Esophagus squamous epithelium (tissue), 5 donors: ENCODE measurements around the gene CTXND1. TPM values are rescaled to one million over a fixed set of nuclear protein-coding genes. Genes with fewer than 3 reads are reported as not detected.

Experiments
- DNase-seq: peaks from one replicate; lab custom pipeline; 2025; lab: John Stamatoyannopoulos, UW
- H3K27ac ChIP-seq, 4 donors: fragments of 200-600 bp; sonication (generic); one replicate each; pipeline ENCODE4 v1.5.1; 2016 to 2019; ENCODE audit warnings: mild to moderate bottlenecking in 1 of 4
- H3K27me3 ChIP-seq, 4 donors: fragments of 200-600 bp; sonication (generic); 1 replicate in 3 of 4; 2 replicates in 1 of 4; pipeline versions ENCODE4 v1.5.1 to v1.6.0; 2017 to 2021; ENCODE audit warnings: antibody characterized with exemption in 1 of 4
- H3K36me3 ChIP-seq, 3 donors: fragments of 200-600 bp; sonication (generic); one replicate each; pipeline ENCODE4 v1.5.1; 2016 to 2019
- H3K4me1 ChIP-seq, 3 donors: fragments of 200-600 bp; sonication (generic); one replicate each; pipeline ENCODE4 v1.5.1; 2017 to 2019
- H3K4me3 ChIP-seq, 4 donors: fragments of 200-600 bp; sonication (generic); 1 replicate in 3 of 4; 2 replicates in 1 of 4; pipeline ENCODE4 v1.5.1; 2016 to 2019; ENCODE audit warnings: mild to moderate bottlenecking in 2 of 4, moderate library complexity in 1 of 4
- H3K9me3 ChIP-seq, 3 donors: fragments of 200-600 bp; sonication (generic); one replicate each; pipeline ENCODE4 v1.5.1; 2016 to 2019
- POLR2A ChIP-seq, 4 donors: fragments of 450-650 bp; IDR thresholded peaks; one replicate each; pipeline ENCODE4 v1.6.1; 2017; ENCODE audit warnings: antibody characterized with exemption in 4 of 4, mild to moderate bottlenecking in 4 of 4, moderate library complexity in 3 of 4
- WGBS, 2 donors: methylation state at CpG; one replicate each; pipeline ENCODE4 v1.1.5; 2018; 5-methylcytosine and 5-hydroxymethylcytosine counted together
- intact Hi-C: fragments of 100-400 bp; cut with DNase I; formaldehyde crosslinking; loops from one replicate; pipeline ENCODE4 v1.15.0; 2022
- total RNA-seq, 4 donors: library from RNA; depleted of rRNA; stranded (reverse); fragments of >200 nt; gene quantifications; one replicate each; pipeline ENCODE4 v1.1.0, GENCODE V29; 2016
- TF ChIP-seq, protein P1 (sequence below), 6 experiments: fragments of 450-650 bp in 4 of 6; fragments of 200-600 bp in 2 of 6; sonication (generic) in 2 of 6; IDR thresholded peaks; one replicate each; pipeline ENCODE4 v1.5.1; 2016 to 2019; ENCODE audit warnings: antibody characterized with exemption in 6 of 6, mild to moderate bottlenecking in 4 of 6, moderate library complexity in 4 of 6
- donor health status: DM: yes; HTN: yes; CAD: no.

Gene CTXND1
- total RNA-seq, 4 donors from 2014 or later = not detected

DNA sequence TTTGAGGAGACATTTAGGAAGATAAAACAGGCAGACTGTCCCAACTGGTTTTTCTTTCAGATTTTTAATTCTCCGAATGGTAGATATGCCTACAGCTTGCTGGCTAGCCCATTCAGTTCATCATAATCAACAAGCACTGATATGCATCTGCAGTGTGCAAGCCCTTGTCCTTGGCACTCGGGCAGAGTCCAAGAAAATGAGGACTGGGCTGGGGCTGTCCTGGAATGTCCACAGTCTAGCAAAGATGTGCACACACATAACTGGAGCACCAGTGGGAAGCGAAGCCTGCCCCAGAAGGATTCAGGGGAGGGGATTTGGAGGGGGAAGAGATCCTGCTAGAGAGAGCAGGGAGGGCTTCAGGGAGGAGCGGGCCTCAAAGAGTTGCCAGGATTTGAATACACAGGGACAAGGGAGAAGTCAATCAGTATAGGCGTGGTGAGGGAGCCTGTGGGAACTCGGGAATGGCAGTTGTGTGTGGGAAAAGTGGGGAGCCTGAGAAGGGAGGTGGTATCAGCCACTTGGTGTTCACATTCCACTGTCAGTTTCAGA, 90.5 kb downstream of the CTXND1 start:
- WGBS, 2 donors = 89 to 93% methylated on average over 5 to 6 of the region's 6 CpGs
- Histone ChIP-seq H3K36me3 (peaks cover 0 to 75% (median 0%) of the 10 kb centered on the region in 3 donors), H3K27ac (peak overlapping the region in 1 of 4 donors; percentile 19), H3K9me3 (no peaks in the 10 kb centered on the region), H3K4me3 (no peak overlapping the region), H3K27me3 (no peaks in the 10 kb centered on the region), H3K4me1 (peaks cover 9 to 24% (median 15%) of the 10 kb centered on the region in 3 donors)
- no peak for DNase-seq
- TF ChIP-seq POLR2A (IDR thresholded peaks at IDR 0.05) = no peak
- TF ChIP-seq, protein P1, sequence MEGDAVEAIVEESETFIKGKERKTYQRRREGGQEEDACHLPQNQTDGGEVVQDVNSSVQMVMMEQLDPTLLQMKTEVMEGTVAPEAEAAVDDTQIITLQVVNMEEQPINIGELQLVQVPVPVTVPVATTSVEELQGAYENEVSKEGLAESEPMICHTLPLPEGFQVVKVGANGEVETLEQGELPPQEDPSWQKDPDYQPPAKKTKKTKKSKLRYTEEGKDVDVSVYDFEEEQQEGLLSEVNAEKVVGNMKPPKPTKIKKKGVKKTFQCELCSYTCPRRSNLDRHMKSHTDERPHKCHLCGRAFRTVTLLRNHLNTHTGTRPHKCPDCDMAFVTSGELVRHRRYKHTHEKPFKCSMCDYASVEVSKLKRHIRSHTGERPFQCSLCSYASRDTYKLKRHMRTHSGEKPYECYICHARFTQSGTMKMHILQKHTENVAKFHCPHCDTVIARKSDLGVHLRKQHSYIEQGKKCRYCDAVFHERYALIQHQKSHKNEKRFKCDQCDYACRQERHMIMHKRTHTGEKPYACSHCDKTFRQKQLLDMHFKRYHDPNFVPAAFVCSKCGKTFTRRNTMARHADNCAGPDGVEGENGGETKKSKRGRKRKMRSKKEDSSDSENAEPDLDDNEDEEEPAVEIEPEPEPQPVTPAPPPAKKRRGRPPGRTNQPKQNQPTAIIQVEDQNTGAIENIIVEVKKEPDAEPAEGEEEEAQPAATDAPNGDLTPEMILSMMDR (IDR thresholded peaks at IDR 0.05) = no peak
- intact Hi-C loops = loop anchor here (10.0 kb wide), 1 partner anchor 97 kb away; no protein-coding TSS in a partner anchor

DNA sequence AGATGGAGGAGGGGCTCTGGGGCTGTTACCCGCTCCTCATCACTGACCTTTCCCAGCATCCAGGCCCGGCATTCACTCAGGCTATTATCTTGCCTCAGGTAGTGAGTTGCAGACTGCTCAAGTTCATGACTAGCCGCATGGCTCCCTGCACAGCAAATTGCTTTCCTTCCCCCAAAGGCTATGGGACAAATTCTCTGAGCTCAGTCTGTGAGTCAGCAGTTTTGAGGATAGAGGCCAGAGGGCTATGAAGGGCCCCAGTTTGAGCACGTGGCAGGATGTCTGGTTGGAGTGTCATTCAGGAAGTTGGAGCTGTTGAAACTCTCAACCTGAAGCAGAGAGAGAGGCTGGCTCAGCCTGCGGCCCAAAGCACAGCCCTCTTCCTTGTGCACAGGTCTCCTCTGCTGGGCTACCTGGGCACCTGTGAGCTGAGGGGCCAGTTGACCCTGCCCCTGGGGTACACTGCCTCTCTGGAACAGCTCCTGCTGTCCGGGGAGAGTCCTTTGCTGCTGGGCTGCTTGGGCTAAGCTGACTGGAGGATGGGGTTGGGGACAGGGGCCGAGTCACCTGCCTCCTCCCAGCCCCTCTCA, 91.3 kb downstream of the CTXND1 start:
- no peaks in the 10 kb centered on the region for H3K9me3 ChIP-seq
- H3K4me3 ChIP-seq = no peak overlapping the region
- no peak for DNase-seq
- H3K4me1 ChIP-seq = peaks cover 9 to 24% (median 15%) of the 10 kb centered on the region in 3 donors
- intact Hi-C loops = loop anchor here (10.0 kb wide), 1 partner anchor 96 kb away; no protein-coding TSS in a partner anchor
- peak overlapping the region in 3 of 4 donors; percentile 40 to 64 (median 64) for H3K27ac ChIP-seq
- no peaks in the 10 kb centered on the region for H3K27me3 ChIP-seq
- TF ChIP-seq, protein P1 (IDR thresholded peaks at IDR 0.05) = no peak
- TF ChIP-seq POLR2A (IDR thresholded peaks at IDR 0.05) = no peak
- H3K36me3 ChIP-seq = peaks cover 0 to 75% (median 0%) of the 10 kb centered on the region in 3 donors
- 56 to 66% methylated on average over 3 to 4 of the region's 7 CpGs for WGBS, 2 donors

DNA sequence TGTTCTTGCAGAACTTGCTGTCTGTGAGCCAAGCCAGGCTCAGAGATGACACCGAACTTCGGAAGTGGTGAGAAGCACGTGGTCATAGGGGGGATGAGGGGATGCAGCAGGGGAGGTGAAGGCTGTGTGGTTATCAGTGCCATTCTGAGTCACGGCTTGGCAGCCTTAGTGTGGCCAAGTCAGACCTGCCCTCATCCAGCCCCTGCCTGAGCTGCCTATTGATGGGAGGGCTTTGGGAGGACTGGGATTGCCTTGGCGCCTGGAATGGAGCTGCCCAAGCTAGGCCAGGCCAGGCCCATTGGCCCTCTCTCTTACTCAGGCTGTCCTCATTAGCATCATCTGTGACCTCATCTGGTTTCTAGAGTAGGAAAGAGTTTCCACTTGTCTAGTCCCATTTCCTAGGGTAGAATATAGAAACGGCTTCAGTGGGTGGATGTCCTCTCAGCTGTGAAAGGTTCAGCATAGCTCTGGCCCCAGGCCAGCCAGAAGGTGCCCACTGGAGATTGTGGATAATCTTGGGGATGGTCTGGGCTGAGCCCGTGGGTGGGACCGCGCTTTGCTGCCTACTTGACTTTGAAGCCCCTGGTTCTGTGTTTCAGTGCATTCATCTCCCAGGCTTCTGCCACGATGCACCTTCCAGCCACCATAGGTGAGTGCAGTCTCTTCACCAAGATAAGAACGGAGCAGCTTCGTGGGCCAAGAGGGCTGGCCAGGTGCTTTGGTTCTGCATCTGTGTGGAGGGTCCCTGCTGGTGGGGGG, 92.0 kb downstream of the CTXND1 start:
- H3K36me3 ChIP-seq = peaks cover 0 to 75% (median 0%) of the 10 kb centered on the region in 3 donors
- WGBS, 2 donors = 93 to 100% methylated on average over 2 to 6 of the region's 12 CpGs
- H3K9me3 ChIP-seq = no peaks in the 10 kb centered on the region
- H3K27me3 ChIP-seq = no peaks in the 10 kb centered on the region
- TF ChIP-seq, protein P1 (IDR thresholded peaks at IDR 0.05) = no peak
- no peak for TF ChIP-seq POLR2A (IDR thresholded peaks at IDR 0.05)
- H3K27ac ChIP-seq = peak overlapping the region in 2 of 4 donors; percentile 64
- DNase-seq = no peak
- intact Hi-C loops = loop anchor here (10.0 kb wide), 1 partner anchor 95 kb away; no protein-coding TSS in a partner anchor
- H3K4me3 ChIP-seq = no peak overlapping the region
- H3K4me1 ChIP-seq = peaks cover 9 to 25% (median 15%) of the 10 kb centered on the region in 3 donors

DNA sequence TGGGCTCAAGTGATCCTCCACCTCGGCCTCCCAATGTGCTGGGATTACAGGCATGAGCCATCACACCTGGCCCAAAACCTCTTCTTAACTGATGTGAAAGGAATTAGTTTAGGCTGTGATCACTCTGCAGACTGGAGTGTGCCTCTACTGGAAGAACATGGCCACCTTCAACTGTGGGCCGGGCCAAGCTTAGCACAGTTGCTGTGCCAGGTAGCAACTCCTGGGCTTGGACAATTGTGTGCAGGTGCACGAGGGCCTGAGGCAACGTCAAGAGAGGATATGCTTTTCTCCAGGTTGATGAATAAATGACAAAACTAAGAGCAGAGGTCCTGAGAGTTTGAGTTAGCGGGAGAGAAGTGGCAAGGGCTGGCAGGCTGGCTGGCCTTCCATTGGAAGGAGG, 92.7 kb downstream of the CTXND1 start:
- intact Hi-C loops = no loop called here
- Histone ChIP-seq H3K4me1 (peaks cover 9 to 32% (median 15%) of the 10 kb centered on the region in 3 donors), H3K9me3 (no peaks in the 10 kb centered on the region), H3K27me3 (no peaks in the 10 kb centered on the region), H3K36me3 (peaks cover 0 to 69% (median 0%) of the 10 kb centered on the region in 3 donors), H3K27ac (no peak overlapping the region), H3K4me3 (no peak overlapping the region)
- TF ChIP-seq, protein P1 (IDR thresholded peaks at IDR 0.05) = no peak
- no peak for TF ChIP-seq POLR2A (IDR thresholded peaks at IDR 0.05)
- no peak for DNase-seq
- WGBS, 2 donors = 92 to 99% methylated on average over 5 of the region's 5 CpGs
